Epithelial cell of proximal tubule (primary cell): ENCODE measurements around the gene PLAGL2. TPM values are rescaled to one million over a fixed set of nuclear protein-coding genes. Genes with fewer than 3 reads are reported as not detected.

Experiments
- DNase-seq: peaks from one replicate; pipeline ENCODE4 v3.0.0-alpha.2; 2011; ENCODE audit warnings: low read depth
- H3K4me3 ChIP-seq: 2 replicates; pipeline ENCODE4 v1.5.1; 2011; ENCODE audit warnings: low read depth, mild to moderate bottlenecking, low read length
- CTCF ChIP-seq: conservative IDR thresholded peaks from 2 replicates; pipeline ENCODE4 v1.5.1; 2012; ENCODE audit warnings: low read depth, mild to moderate bottlenecking, low read length
- total RNA-seq: library from RNA; depleted of rRNA; stranded (reverse); fragments of >200 nt; gene quantifications from 2 replicates; pipeline ENCODE4 v1.2.3, GENCODE V29; 2015

The PLAGL2 gene
- total RNA-seq, 1 donor from 2014 or later, result 7.8 TPM

DNA sequence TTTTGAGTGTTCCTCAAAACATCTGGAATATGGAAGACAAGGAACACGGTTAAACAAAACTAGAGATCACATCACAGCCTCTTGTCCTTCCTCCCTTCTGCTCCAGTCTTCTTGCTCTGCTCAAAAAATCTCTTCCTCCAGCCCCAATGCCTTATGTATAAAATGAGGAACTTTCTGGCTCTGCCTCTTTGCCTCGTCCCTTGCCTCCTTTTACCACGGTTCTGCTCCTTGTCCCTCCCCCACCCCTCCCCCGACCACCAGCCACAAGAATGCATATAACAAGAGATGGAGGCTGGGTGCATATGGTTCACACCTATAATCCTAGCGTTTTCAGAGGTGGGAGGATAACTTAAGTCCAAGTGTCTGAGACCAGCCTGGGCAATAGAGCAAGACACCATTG, 43.6 kb downstream of the PLAGL2 start:
- no peak for TF ChIP-seq CTCF
- no peak for DNase-seq
- H3K4me3 ChIP-seq, result no peak overlapping the region

DNA sequence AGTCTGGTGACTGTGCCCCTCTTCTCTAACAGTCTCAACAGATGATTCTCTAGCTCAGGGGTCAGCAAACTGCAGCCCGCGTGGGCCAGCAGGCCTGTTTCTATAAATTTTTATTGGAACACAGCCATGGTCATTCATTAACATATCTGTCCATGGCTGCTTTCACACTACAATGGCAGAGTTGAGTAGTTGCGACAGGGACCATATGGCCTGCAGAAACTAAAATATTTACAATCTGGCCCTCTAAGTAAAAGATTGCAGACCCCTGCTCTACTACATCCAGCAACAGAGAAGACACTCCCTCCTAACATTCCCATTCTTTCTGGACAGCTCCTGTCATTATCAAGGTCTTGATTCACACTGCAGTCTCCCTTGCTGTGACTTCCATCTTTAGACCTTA, 45.2 kb downstream of the PLAGL2 start:
- DNase-seq, result no peak
- no peak overlapping the region for H3K4me3 ChIP-seq
- no peak for TF ChIP-seq CTCF

DNA sequence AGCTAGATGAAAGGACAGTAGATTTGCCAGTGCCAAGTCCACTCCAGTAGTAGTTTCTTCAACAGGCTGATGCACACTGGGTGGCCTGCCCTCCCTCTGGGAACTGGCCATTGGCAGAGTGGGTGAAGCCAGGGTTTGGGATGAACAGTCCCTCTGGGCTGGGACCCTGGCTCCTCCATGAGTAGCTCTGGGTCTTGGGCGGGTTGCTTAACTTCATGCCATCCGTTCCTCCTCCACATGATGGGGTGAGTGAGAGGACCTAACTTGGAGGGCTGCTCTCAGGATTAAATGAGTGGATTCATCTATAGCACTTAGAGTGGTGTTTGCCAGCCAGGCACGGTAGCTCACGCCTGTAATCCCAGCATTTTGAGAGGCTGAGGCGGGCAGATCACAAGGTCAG, 47.2 kb downstream of the PLAGL2 start:
- no peak overlapping the region for H3K4me3 ChIP-seq
- no peak for TF ChIP-seq CTCF

GRCh38 chr20:32159766-32160221, 47.7 kb downstream of the PLAGL2 start:
- H3K4me3 ChIP-seq, result no peak overlapping the region
- DNase-seq, result no peak
- no peak for TF ChIP-seq CTCF

More for the DNA sequence above, 47.2 kb downstream of the PLAGL2 start:
- DNase-seq, result no peak

DNA sequence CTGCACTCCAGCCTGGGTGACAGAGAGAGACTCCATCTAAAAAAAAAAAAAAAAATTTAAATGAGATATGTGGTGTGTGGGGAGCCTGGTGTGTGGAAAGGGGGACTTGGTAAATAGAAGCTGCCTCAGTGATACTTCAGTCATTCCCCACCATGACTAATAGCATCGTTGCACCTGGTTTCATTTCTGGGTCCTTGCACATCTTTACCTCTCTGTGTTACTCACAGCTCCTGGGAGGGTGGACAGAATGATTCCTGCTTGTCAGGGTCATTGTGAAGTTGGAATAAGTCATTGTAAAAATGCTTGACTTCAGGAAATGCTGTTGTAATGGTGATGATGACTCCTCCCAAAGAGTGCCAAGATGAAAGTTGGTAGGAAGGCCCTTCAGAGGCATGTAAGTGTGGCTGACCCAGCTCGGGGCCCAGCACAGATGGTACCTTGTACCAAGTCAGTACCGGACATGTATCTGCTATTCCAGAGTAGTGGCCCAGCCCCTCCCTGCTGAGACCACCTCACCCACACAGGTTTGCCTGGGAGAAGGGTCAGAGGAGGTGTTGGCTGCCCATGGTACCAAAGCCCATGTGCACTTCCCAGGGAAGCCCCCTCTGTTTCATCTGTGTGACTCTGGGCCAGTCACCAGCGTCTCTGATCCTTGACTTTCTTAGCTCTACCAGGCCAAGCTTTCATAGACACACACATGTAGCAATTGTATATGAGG, 48.4 kb downstream of the PLAGL2 start:
- no peak for TF ChIP-seq CTCF
- no peak overlapping the region for H3K4me3 ChIP-seq
- no peak for DNase-seq

DNA sequence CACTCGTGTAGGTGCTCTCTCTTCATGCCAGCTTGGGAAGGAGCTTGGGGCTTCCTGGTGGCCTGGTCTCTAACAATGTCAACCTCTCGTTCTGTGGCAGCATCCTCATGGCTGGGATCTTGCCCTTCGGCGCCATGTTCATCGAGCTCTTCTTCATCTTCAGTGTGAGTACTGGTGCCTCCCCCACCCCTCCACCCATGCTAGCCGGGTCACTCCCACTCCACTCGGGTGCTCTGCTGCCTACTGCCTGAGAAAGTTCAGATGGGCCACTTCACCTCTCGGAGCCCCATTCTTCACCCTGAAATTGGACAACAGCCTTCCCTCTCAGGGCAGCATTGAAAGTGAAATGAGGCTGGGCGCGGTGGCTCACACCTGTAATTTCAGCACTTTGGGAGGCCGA, 49.2 kb downstream of the PLAGL2 start:
- H3K4me3 ChIP-seq, result no peak overlapping the region
- TF ChIP-seq CTCF, result no peak
- no peak for DNase-seq

DNA sequence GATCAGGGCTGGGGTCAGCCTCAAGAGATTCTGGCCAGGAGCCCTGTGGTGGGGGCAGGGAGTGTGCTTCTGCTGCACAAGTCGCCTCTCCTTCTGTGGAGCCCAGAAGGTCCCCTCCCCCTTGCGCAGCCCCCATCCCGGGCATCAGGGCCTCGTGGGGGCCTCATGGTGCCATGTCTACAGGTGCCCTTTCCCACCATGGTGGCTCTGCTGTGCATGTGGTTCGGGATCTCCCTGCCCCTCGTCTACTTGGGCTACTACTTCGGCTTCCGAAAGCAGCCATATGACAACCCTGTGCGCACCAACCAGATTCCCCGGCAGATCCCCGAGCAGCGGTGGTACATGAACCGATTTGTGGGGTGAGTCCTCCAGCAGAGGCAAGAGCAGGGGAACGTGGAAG, 49.9 kb downstream of the PLAGL2 start:
- H3K4me3 ChIP-seq, result no peak overlapping the region
- TF ChIP-seq CTCF, result no peak
- DNase-seq, result no peak
